HUDEP-2 (cell line): Measurements from ENCODE around the gene ME2.
"Not testable (repeated sequence)": the region's sequence is repeated elsewhere in the genome, so short reads cannot be mapped to it uniquely, and the experiment has no call there.

Experiments
- DNase-seq, 76 experiments: peaks; one replicate each; lab custom pipeline; 2025; ENCODE audit not compliant: unreplicated experiment in 76 of 76; lab: John Stamatoyannopoulos, UW

The ME2 gene

DNA sequence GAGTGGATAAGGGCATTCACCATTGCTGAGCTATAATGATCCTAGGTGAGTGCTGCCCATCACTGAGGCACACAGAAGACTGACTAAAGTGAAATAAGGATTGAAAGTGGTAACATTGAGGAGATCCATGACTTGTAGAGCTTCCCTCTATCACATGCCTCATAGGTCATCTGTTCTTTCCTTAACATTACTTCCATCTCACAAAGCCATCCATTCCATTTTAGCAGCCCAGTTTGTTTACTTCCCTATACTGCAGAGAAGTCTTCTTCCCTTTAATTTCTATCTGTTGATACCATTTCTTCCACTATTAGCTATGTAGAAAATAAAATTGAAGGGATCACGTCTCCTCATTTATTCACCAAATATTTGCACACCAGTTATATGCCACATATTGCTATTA is 32.1 kb downstream of the ME2 start:
- no peak for DNase-seq

DNA sequence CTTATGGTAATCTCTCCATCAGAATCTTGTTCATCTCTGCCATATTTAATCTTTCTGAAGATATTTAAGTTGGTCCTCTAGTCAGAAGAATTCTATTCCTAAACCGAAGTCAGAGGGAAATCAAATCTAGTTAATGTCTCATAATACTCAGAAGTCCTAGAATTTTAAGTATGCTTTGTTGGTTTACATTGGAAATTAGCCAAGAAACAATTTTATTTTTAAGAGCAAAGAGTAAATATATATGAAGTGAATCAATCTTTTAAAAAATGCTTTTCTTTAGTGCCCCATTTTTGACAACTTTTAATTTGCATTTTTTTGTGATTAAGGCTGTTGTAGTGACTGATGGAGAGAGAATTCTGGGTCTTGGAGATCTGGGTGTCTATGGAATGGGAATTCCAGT is 38.1 kb downstream of the ME2 start:
- DNase-seq: no peak

DNA sequence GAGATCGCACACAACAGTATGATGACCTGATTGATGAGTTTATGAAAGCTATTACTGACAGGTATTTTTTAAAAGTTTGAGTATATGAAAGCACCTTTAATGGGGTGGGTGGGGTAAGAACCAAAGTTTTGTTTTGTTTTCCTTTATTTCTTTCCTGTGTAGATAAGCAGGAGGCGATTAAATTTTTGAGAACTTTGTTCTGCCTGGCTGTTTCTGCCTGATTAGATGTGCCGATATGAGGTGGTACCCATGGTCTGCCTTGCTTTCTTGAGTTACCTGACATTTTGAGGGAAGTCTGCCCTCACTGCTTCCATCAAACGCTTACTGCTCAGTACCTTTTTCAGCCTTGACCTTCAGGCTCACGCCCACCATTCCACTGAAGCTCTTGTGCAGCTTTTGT is 39.2 kb downstream of the ME2 start:
- no peak for DNase-seq

DNA sequence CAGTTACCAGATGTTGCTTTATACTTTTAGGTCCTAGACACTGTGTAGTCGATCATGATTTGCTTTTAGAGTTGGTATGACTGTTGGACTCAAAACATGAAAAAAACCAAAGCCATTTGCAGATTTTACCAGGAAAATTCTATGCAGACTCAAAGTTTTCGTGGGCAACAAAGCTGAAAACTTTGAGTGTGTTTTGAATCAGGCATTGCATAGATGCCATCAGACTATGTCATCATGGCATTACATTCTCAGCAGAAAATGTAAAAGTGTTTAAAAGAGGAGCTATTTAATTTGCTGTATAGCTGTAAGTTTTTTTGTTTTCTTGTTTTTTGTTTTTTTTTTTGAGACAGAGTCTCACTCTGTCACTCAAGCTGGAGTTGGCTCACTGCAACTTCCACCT is 45.5 kb downstream of the ME2 start:
- no peak for DNase-seq

DNA sequence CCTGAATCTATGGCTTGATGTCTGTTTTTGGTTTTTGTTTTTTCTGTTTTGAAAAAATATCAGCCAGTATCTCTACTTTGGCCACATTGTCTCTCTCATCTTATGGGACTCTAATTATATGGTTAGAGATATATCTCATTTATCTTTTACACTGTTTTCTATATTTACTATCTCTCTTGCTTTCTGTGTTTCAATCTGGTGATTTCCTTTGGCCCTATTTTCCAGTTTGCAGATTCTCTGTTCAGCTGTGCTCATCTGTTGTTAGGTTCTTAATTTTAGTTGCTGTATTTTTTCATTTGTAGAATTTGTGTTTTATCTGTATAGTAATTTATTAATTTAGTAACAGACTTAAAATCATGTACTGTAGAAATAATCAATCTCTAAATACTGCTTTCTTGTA is 47.6 kb downstream of the ME2 start:
- no peak for DNase-seq

DNA sequence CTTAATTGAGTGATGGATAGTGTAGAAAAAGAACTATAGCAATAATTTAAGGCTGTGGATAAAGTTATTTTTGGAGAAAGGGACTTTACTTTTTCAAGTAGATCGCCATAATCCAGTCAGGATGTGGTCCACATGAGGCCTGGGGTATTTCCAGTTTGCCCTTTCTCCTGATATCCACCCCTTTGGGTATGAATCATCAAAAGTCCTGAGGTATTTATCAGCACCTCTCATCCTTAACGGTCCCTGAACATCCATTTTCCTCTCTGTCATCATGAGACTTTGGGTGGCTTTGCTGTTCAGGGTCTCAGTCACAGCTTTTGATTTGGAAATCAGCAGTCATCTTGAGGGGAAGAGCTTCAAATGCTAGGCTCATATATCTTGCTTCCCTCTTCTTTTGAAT is 49.6 kb downstream of the ME2 start:
- no peak for DNase-seq

DNA sequence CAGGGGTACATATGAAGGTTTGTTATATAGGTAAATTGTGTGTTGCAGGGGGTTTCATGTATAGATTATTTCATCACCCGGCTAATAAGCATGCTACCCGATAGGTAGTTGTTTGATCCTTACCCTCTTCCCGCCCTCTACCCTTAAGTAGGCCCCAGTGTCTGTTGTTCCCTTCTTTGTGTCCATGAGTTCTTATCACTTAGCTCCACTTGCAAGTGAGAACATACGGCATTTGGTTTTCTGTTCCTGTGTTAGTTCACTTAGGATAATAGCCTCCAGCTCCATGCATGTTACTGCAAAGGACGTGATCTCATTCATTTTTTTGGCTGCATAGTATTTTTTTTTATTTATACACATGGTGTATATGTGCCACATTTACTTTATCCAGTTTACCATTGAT is 54.8 kb downstream of the ME2 start:
- no peak for DNase-seq

DNA sequence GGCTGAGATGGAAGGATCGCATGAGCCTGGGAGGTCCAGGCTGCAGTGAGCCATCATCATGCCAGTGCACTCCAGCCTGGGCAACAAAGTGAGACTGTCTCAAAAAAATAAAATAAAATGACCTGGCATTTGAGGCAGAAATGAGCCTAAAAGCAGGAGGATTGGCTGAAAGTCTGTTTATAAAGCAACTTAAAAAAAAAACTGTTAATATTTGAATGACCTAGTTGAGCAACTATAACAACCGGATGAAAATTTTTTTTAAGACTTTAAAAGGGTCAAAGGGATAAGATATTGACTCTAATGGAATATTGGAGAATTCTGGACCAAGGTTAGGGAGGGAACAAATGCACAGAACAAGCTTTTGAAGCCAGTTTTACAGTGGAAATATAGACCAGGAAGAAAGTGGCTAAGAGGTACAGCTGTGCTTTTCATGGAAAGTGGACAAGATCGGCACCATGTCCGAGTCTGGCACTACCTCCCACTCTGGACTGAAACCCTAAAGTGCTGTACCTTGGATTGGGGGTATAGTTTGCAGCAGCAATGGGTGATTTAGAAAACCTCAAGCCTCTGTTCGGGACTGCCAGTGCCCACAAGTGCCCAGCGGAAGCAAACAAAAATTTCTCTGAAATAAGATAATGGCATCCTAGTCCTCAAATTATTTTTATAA is 55.8 kb downstream of the ME2 start:
- DNase-seq: no peak

DNA sequence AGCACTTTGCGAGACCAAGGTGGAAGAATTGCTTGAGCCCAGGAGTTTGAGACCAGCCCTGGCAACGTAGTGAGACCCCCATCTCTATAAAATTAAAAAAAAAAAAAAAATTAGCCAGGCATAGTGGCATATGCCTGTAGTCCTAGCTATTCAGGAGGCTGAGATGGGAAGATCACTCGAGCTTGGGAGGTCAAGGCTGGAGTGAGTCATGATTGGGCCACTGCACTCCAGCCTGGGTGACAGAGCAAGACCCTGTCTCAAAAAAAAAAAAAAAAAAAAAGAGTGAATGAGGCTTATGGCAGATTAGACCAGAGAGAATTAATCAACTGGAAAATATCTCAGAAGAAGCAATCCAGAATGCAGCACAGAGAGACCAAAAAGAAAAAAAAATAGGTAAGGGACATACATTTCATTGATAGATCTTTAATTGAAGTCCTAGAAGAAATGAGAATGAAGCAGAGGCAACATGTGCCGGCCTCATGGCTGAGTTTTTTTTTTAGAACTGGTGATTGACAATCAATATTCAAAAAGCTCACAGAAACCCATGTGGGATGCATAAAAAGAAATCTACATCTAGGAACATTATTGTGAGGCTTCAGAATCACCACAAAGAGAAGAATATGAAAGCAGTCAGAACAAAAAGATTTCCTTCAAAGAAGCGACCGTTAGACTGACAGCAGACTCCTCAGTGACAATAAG is 56.7 kb downstream of the ME2 start:
- DNase-seq: no peak

DNA sequence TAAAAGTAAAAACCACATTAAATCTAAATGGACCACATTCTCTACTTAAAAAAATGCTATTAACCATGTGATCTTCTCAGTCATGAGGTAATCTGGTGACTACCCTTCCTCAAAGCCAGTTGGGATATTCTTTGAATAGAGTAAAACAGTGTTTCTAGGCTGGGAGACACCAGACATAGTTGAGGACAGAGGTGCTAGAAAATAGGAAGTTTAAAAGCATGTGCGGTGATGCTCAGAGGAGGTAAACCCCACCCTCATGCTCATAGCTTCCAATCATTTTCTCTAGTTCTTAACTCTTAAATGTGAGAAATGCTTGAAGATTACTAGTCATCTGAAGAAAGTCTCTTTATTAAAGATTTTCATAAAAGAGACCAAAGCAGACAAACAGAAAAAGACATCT is 58.3 kb downstream of the ME2 start:
- no peak for DNase-seq

DNA sequence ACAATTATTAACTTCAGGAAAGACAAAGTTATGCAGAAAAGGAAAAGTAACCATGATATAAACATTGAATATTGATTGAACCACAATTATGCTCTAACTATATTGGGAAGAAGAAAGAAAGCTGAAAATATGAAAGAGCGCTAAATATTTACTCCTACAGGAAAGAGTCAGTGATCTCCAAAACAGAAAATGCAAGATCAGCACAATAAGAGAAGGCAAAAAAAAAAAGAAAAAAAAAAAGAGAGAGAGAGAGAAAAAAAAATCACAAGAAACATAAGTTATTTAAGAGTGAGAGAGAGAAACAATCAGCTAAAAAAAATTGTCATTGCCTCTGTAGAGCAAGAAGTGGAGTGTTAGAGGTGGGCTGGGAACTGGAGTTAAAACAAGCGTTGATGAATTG is 60.0 kb downstream of the ME2 start:
- DNase-seq: no peak

DNA sequence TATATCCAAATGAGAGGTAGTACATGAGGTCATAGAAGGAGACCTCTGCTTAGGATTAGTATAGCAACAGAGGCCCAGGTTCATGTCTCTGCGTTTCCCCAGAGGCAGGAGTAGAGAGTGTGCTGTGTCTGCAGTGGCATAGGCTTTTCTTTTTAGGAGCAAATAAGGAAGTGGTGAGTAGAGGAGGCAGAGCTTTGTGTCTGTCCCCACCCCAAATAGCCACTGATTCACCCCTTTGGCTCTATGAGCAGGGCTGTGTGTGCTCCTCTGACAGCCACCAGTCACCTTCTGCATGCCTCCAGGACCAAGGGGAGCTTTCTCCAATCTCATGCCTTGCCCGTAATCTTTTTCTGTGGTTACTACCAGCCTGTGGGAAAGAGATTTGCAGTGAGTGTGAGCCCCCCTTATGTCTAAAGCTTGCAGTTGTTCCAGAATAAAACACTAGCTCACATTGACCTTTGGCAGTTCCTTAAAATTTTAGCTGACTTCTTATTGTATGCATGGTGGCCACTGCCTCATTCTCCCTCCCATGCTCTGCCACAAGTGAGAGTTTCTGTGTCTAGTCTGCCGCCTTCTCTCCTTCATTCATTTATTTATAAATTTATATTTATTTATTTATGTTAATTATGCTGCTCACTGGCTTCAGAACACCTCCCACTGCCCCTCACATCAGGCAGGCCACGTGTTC is 65.5 kb downstream of the ME2 start:
- no peak for DNase-seq

DNA sequence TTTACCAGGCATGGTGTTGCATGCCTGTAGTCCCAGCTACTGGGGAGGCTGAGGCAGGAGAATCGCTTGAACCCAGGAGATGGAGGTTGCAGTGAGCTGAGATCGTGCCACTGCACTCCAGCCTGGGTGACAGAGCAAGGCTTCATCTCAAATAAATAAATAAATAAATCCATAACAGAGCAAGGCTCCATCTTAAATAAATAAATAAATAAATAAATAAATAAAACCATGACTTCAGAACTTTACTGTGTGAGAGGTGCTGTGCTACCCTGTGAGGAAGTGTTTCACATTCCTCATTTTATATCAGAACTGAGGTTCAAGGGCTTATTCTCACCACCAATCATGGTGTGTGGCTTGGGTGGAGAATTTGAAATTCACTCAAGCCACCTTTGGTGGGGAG is 67.0 kb downstream of the ME2 start:
- DNase-seq: not testable (repeated sequence)

DNA sequence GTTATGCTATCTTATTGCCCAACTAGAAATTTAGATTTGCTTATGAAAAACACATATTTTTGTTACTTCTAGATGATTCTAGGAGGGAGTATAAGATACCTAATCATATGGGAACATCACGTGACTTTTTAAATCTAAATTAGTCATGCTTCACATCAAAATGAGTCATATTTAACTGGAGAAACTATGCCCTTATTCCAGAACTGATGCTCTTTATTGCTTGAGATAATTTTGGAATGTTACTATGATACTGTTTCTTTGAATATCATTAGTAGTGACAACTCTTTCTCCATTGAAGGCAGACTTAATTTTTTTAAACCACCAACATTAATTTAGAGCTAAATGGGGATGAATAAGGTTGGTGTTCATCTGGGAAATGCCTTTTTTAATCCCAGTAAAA is 69.0 kb downstream of the ME2 start:
- no peak for DNase-seq

DNA sequence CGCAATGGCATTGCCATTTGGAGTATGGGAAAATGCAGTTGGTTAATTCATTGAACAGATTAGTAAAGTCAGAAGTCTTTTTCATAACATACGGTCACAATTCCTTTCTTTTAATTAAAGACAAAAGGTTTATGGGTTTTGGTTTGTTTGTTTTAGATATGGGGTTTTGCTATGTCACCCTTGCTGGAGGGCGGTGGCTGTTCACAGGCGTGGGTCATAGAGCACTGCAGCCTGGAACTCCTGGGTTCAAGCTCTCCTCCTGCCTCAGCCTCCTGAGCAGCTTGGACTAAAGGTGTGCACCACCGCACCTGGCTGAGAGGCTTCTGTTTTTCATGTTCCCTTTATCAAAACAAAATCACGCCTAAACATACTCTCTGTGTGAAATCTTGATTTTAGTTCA is 70.3 kb downstream of the ME2 start:
- no peak for DNase-seq

DNA sequence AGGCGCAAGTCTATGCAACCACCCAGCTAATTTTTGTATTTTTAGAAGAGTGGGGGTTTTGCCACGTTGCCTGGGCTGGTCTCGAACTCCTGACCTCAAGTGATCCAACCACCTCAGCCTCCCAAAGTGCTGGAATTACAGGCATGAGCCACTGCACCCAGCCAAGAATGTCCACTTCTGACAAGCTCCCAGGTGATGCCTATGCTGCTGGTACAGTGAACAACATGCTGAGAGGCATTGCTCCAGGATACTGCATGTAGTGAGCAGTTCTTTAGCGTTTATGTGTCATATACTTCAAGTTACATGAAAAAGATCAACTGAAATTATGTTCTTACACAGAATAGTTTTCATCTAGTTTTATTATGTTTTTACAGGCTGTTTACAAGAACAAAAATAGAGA is 71.7 kb downstream of the ME2 start:
- no peak for DNase-seq

DNA sequence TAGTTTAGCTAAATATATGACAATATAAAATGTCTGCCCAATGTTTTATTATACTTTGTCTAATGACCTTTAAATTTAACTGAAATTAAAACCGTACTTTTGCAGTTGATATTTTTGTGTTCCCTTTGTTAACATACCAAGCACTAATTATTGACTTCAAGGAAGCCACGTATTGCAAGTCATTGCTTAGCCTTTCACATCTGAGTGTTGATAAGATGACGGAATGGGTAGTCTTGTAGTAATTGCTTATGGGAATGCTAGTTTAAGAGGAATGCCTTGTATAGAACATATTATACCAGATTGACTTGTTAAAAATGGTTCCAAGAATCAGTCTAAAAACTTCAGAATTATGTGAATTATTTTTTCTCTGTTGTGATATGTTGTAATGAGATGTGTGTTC is 74.9 kb downstream of the ME2 start:
- no peak for DNase-seq

DNA sequence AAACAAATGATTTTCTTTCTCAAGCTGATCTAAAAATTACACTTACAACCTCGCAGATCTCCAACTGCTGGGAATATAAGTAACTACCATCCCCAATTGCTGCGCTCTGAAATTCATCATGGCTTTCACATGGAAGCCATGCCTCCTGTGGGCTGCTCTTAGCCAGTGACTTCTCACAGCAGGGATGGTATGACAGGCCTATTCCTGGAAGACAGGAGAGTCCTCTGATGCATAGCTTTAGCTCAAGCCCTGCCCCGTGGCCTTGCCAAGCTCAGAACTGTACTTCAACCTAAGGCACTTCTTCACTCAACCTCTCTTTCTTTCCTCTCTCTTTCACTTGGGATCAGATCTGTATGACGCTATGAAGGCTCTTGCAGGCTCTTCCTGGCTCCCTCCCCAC is 76.3 kb downstream of the ME2 start:
- no peak for DNase-seq

DNA sequence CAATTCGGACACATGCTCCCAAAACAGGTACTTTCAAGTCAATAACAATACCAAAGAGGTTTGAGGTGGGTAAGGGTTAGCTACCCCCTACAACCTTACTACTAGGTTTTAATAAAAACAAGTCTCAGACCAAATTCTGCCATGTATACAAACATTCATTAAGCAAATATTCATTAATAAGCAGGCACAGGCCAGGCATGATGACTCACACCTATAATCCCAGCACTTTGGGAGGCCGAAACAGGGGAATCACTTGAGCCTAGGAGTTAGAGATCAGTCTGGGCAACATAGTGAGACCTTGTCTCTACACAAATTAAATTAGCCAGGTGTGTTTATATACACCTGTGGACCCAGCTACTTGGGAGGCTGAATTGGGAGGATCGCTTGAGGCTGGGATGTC is 77.2 kb downstream of the ME2 start:
- no peak for DNase-seq

DNA sequence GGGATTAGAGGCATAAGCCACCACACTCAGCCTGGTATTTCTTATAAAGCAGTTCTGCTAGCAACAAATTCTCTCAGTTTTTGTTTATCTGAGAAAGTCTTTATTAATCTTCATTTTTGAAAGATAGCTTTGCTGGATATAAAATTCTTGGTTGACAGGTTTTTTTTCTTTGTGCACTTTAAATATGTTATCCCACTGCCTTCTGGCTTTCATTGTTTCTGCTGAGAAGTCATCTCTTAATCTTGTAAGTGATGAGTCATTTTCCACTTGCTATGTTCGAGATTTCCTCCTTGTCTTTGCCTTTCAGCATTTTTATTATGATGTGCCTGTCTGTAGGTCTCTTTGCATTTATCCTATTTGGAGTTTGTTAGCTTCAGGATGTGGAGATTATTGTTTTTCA is 83.1 kb downstream of the ME2 start:
- no peak for DNase-seq

DNA sequence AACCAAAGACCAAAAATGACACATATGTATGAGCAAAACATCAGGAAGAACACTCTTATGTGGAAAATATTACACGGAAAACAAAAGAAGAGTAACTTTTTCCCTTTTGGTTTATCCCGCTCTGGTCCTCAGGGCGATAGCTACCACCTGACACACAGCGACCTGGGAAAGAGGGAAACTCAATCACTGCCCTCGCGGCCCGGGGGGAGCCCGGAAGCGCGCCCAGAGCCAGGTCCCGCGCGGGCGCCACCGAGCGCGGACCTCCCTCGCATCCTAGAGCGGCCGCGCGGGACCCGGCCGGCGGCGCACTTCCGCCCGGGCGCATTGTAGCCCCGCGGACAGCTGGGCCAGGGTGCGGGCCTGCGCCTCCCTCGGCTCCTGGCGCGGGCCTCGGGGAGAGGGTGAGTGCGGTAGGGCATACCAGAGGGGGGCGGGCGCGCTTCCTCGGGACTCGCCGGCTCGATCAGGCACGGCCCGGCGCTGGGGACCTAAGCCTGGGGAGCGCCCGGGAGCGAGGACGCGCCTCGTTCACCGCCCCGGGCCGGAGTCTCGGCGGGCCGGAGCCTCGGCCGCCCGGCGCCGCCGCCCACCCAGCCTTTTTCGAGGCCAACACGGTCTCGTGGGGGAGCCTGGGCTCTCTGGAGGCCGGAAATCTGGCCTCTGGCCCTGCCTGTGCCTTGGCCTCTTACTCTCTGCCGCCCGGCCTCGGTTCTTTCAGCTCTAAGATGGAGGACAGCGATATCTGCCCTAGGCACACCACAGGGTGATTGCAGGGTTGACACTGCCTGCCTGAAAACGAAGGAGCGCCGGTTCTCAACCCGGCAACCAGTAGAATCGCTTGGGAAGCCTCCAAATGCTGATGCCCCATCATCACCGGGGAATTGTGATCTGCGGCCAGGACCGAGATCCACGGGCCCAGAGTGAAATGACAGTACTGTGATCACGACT is 89.1 kb downstream of the ME2 start, which contains the start of gene ELAC1:
ELAC1 (plus strand) TSS at position 327 of the 948 bp plus-strand sequence. CDS start 6,365 bp downstream, outside the sequence.
- DNase-seq: peak in 73 of 76 experiments; percentile 10 to 83 (median 64)
